Natural killer cell treated with Interleukin-12 subunit alpha and Interleukin-12 subunit beta and Interleukin-15 and Interleukin-18, amount 100 ng/mL, for 72 hours (primary cell): Measurements from ENCODE around the gene CEP97. TPM values are rescaled to one million over a fixed set of nuclear protein-coding genes. Genes with fewer than 3 reads are reported as not detected.

ENCODE experiments used
- total RNA-seq, 2 donors: library from RNA; stranded (reverse); gene quantifications; one replicate each; pipeline ENCODE4 v1.2.3, GENCODE V29; 2022

Gene CEP97
- total RNA-seq, 2 donors from 2014 or later: 16.4 to 25.6 TPM

Other genes starting within 250 kb of the CEP97 start
- gene SENP7, start 211.4 kb upstream of the CEP97 start, total RNA-seq: 10 to 100 TPM; 17.3 to 17.9 TPM
- 10 to 100 TPM; 29.7 to 43.5 TPM for gene TRMT10C, start 162.7 kb upstream of the CEP97 start, total RNA-seq
- gene PCNP, start 150.4 kb upstream of the CEP97 start, total RNA-seq: 100 to 1,000 TPM; 132 to 134 TPM
- gene ZBTB11, start 47.5 kb upstream of the CEP97 start, total RNA-seq: 10 to 100 TPM; 27.7 to 35.8 TPM
- 100 to 1,000 TPM; 677 to 822 TPM for gene RPL24, start 37.9 kb upstream of the CEP97 start, total RNA-seq
- gene NXPE3, start 54.6 kb downstream of the CEP97 start, total RNA-seq: 10 to 100 TPM; 14.9 to 20.6 TPM
- 100 to 1,000 TPM; 314 to 418 TPM for gene NFKBIZ, start 124.9 kb downstream of the CEP97 start, total RNA-seq